GM12878 (cell line): ENCODE measurements around the gene SULT6B1. TPM values are rescaled to one million over a fixed set of nuclear protein-coding genes. Genes with fewer than 3 reads are reported as not detected.

Experiments used
- BMI1 ChIP-seq: fragments of 450-650 bp; IDR thresholded peaks from 2 replicates; pipeline ENCODE4 v1.6.1; 2016; ENCODE audit warnings: mild to moderate bottlenecking, moderate library complexity, borderline replicate concordance
- CBX3 ChIP-seq: fragments of 200-600 bp; sonication (generic); IDR thresholded peaks from 2 replicates; pipeline ENCODE4 v1.6.1; 2016; ENCODE audit warnings: low read depth, borderline replicate concordance
- DPF2 ChIP-seq: fragments of 450-650 bp; IDR thresholded peaks from 2 replicates; pipeline ENCODE4 v1.6.1; 2017; ENCODE audit warnings: mild to moderate bottlenecking
- E2F8 ChIP-seq: fragments of 450-650 bp; IDR thresholded peaks from 2 replicates; pipeline ENCODE4 v1.6.1; 2018; ENCODE audit warnings: mild to moderate bottlenecking, low read depth, moderate library complexity; ENCODE audit not compliant: partially characterized antibody
- E4F1 ChIP-seq: fragments of 450-650 bp; IDR thresholded peaks from 2 replicates; pipeline ENCODE4 v1.6.1; 2018; ENCODE audit warnings: borderline replicate concordance, mild to moderate bottlenecking; ENCODE audit not compliant: partially characterized antibody
- ETV6 ChIP-seq, 2 experiments: fragments of 450-650 bp in 1 of 2; IDR thresholded peaks in 1 of 2; conservative IDR thresholded peaks in 1 of 2; 2 replicates each; pipeline ENCODE4 v1.6.1; 2014; ENCODE audit warnings: antibody characterized with exemption in 1 of 2, borderline replicate concordance in 1 of 2, low read depth in 1 of 2, mild to moderate bottlenecking in 1 of 2, moderate library complexity in 1 of 2
- JUND ChIP-seq: IDR thresholded peaks from 2 replicates; pipeline ENCODE4 v1.6.1; 2012; ENCODE audit warnings: low read depth, mild to moderate bottlenecking, low read length, improper control_type of control experiment, moderate library complexity
- KAT2A ChIP-seq: conservative IDR thresholded peaks from 2 replicates; pipeline ENCODE4 v1.6.1; 2011; ENCODE audit warnings: low read depth, low read length; ENCODE audit not compliant: control insufficient read depth
- KDM1A ChIP-seq: fragments of 200-600 bp; sonication (generic); IDR thresholded peaks from 2 replicates; pipeline ENCODE4 v1.6.1; 2016; ENCODE audit warnings: borderline replicate concordance
- NFXL1 ChIP-seq: fragments of 450-650 bp; IDR thresholded peaks from 2 replicates; pipeline ENCODE4 v1.6.1; 2017; ENCODE audit warnings: antibody characterized with exemption, mild to moderate bottlenecking, borderline replicate concordance
- NKRF ChIP-seq: fragments of 450-650 bp; conservative IDR thresholded peaks from 2 replicates; pipeline ENCODE4 v1.6.1; 2017; ENCODE audit warnings: mild to moderate bottlenecking, moderate library complexity
- NR2F1 ChIP-seq: fragments of 450-650 bp; conservative IDR thresholded peaks from 2 replicates; pipeline ENCODE4 v1.6.1; 2017; ENCODE audit warnings: mild to moderate bottlenecking
- NRF1 ChIP-seq: conservative IDR thresholded peaks from 2 replicates; pipeline ENCODE4 v1.6.1; 2011; ENCODE audit warnings: mild to moderate bottlenecking, low read depth, low read length, improper control_type of control experiment
- PKNOX1 ChIP-seq: fragments of 450-650 bp; IDR thresholded peaks from 2 replicates; pipeline ENCODE4 v1.6.1; 2016; ENCODE audit warnings: mild to moderate bottlenecking
- PML ChIP-seq: IDR thresholded peaks from 2 replicates; pipeline ENCODE4 v1.6.1; 2012; ENCODE audit warnings: low read length, inconsistent platforms
- RCOR1 ChIP-seq: conservative IDR thresholded peaks from 2 replicates; pipeline ENCODE4 v1.6.1; 2012; ENCODE audit warnings: low read depth, low read length, improper control_type of control experiment
- SUPT20H ChIP-seq: IDR thresholded peaks from 2 replicates; pipeline ENCODE4 v1.6.1; 2011; ENCODE audit warnings: low read depth, mild to moderate bottlenecking, low read length, moderate library complexity, borderline replicate concordance; ENCODE audit not compliant: control insufficient read depth
- SUZ12 ChIP-seq: fragments of 200-600 bp; sonication (generic); IDR thresholded peaks from one replicate; pipeline ENCODE4 v1.6.1; 2018; ENCODE audit warnings: antibody characterized with exemption, mild to moderate bottlenecking; ENCODE audit not compliant: unreplicated experiment
- TCF3 ChIP-seq: IDR thresholded peaks from 2 replicates; pipeline ENCODE4 v1.6.1; 2012; ENCODE audit warnings: low read depth, mild to moderate bottlenecking, low read length, borderline replicate concordance; ENCODE audit not compliant: insufficient read depth
- ZNF207 ChIP-seq: fragments of 450-650 bp; IDR thresholded peaks from 2 replicates; pipeline ENCODE4 v1.6.1; 2014; ENCODE audit warnings: antibody characterized with exemption, mild to moderate bottlenecking, borderline replicate concordance
- ZSCAN29 ChIP-seq: fragments of 450-650 bp; IDR thresholded peaks from 2 replicates; pipeline ENCODE4 v1.6.1; 2017; ENCODE audit warnings: mild to moderate bottlenecking, moderate library complexity
- polyA plus RNA-seq, 11 experiments: library from polyadenylated mRNA; depleted of rRNA in 4 of 11; unstranded in 6 of 11; stranded (reverse) in 5 of 11; fragments of >200 nt; fragmentation: Nextera tagmentation in 4 of 11; fragmentation: Illumina TruSeq in 1 of 11; extraction: Ambion mirVana in 4 of 11; extraction: Trizol in 1 of 11; gene quantifications; 1 replicate in 1 of 11; 2 replicates in 10 of 11; pipeline versions ENCODE4 v1.2.1 to v1.2.3, GENCODE V29; 2011 to 2016; ENCODE audit warnings: inconsistent platforms in 2 of 11, missing spikeins in 2 of 11, low read depth in 1 of 11
- total RNA-seq, 4 experiments: library from RNA; depleted of rRNA in 3 of 4; stranded (reverse); fragments of >200 nt in 3 of 4; fragmentation: Illumina TruSeq in 1 of 4; extraction: Trizol in 1 of 4; gene quantifications; 2 replicates each; pipeline versions ENCODE4 v1.2.1 to v1.2.3, GENCODE V29; 2013 to 2021

SULT6B1 gene
- total and polyA plus RNA-seq, 10 of the 15 experiments (the other 5 are each of a cell fraction or from before 2014, with no cell fraction given), result not detected

GRCh38 chr2:37231241-37232130 lies 43.0 kb upstream of the SULT6B1 start, which contains the start of the genes CEBPZ and NDUFAF7 (continued):
- peak; percentile 71 for TF ChIP-seq NKRF
- peak; percentile 98 for TF ChIP-seq PML
- no peak for TF ChIP-seq E2F8
- TF ChIP-seq ETV6 (conservative IDR thresholded peaks at IDR 0.05 in 1 of 2, IDR thresholded peaks at IDR 0.05 in 1 of 2; ENCODE audit: borderline replicate concordance in 1 of 2, low read depth in 1 of 2), result peak in 1 of 2 experiments; percentile 63; a peak in 1 of 4 replicates
- TF ChIP-seq SUZ12, result no peak
- TF ChIP-seq DPF2, result peak; percentile 55; the same call in 1 of the 2 replicates
- TF ChIP-seq NR2F1, result peak; percentile 95
- TF ChIP-seq CBX3, result no peak
- peak; percentile 50; the same call in 1 of the 2 replicates for TF ChIP-seq PKNOX1
- no peak for TF ChIP-seq SUPT20H
- no peak for TF ChIP-seq BMI1
- no peak for TF ChIP-seq KAT2A
- TF ChIP-seq NFXL1, result no peak
- no peak for TF ChIP-seq KDM1A
- TF ChIP-seq TCF3, result no peak
- TF ChIP-seq ZSCAN29, result 0 out of 2 replicates have a peak, but pooled peaks have one; percentile 58
- TF ChIP-seq NRF1, result no peak
- no peak for TF ChIP-seq JUND
- peak; percentile 81; the same call in 1 of the 2 replicates for TF ChIP-seq RCOR1
- peak; percentile 21 for TF ChIP-seq E4F1
- TF ChIP-seq ZNF207, result peak; percentile 23; the same call in 1 of the 2 replicates
